Measurements from ENCODE around the gene CDC42BPA. TPM values are rescaled to one million over a fixed set of nuclear protein-coding genes. Genes with fewer than 3 reads are reported as not detected.

CDC42BPA gene
- total and polyA plus RNA-seq, 2 experiments from 2014 or later = 25.1 to 25.2 TPM

DNA sequence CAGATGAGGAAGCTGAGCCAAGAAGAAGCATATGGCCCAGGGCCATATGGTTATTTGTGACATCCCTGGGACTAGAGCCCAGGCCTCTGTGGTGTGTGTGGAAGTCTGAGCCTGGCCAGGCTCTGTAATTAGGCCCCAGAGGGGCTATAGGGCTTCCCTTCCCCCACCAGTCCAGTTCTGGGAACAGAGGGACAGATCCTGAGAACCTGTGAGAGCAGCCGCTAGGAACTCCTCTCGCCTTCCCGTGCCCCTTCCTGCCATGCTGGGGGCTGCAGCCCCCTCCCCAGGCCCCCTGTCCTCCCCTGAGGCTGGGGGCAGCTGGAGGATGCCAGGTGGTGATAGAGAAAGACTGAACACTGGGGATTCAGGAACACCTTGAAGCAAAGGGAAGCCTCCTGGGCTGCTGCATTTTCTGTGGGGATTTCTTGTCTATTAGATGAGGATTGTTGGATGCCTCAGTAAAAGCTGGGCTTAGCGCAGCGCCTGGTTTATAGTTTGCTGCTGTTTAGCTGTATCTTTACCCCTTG is 344.9 kb downstream of the CDC42BPA start:
- Histone ChIP-seq H3K36me3 (no peaks in the 10 kb centered on the region), H3K4me3 (no peak overlapping the region), H3K4me1 (ENCODE audit: low read depth) (peaks cover 20% of the 10 kb centered on the region), H3K9me3 (ENCODE audit: low read depth) (no peaks in the 10 kb centered on the region), H3K27ac (peak overlapping the region; percentile 70), H3K27me3 (no peaks in the 10 kb centered on the region)
- no peak for TF ChIP-seq CTCF (IDR thresholded peaks at IDR 0.05; ENCODE audit: low read depth, low read length)
- peak in 1 of 2 donors; percentile 53 for DNase-seq (ENCODE audit: low read depth in 1 of 2, low spot score in 1 of 2)

DNA sequence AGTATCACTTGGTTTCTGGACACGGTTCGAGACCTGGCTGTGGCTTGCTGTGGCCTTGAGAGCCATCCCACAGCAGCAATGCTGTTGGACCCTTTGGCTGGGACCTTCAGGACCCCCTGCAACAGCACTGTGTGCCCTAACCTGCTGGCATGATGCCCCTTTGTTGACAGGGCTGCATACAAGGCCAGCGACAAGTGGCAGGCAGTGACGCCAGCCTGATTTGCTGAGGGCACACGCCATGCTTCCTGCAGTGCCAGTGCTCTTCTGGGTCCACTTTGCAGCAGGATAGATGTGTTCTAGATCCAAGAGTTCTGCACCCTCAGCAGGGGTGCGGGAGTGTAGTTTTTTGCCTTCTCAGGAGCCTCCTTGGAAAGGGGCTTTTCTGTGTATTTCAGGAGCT is 345.4 kb downstream of the CDC42BPA start:
- no peak for TF ChIP-seq CTCF (IDR thresholded peaks at IDR 0.05; ENCODE audit: low read depth, low read length)
- H3K27ac ChIP-seq = peak overlapping the region; percentile 70
- no peak overlapping the region for H3K4me3 ChIP-seq
- DNase-seq (ENCODE audit: low read depth in 1 of 2, low spot score in 1 of 2) = no peak
- H3K4me1 ChIP-seq (ENCODE audit: low read depth) = peaks cover 20% of the 10 kb centered on the region
- H3K9me3 ChIP-seq (ENCODE audit: low read depth) = no peaks in the 10 kb centered on the region
- H3K27me3 ChIP-seq = no peaks in the 10 kb centered on the region
- H3K36me3 ChIP-seq = no peaks in the 10 kb centered on the region

GRCh38 chr1:226971765-226972164 is 346.5 kb downstream of the CDC42BPA start:
- H3K4me3 ChIP-seq = no peak overlapping the region
- H3K9me3 ChIP-seq (ENCODE audit: low read depth) = no peaks in the 10 kb centered on the region
- H3K4me1 ChIP-seq (ENCODE audit: low read depth) = peaks cover 20% of the 10 kb centered on the region
- H3K27ac ChIP-seq = no peak overlapping the region
- H3K27me3 ChIP-seq = no peaks in the 10 kb centered on the region
- no peaks in the 10 kb centered on the region for H3K36me3 ChIP-seq
- no peak for TF ChIP-seq CTCF (IDR thresholded peaks at IDR 0.05; ENCODE audit: low read depth, low read length)
- DNase-seq (ENCODE audit: low read depth in 1 of 2, low spot score in 1 of 2) = no peak

- no peaks in the 10 kb centered on the region for H3K9me3 ChIP-seq (ENCODE audit: low read depth)
- no peaks in the 10 kb centered on the region for H3K27me3 ChIP-seq
- no peak for TF ChIP-seq CTCF (IDR thresholded peaks at IDR 0.05; ENCODE audit: low read depth, low read length)
- H3K4me1 ChIP-seq (ENCODE audit: low read depth) = no peaks in the 10 kb centered on the region
- peak in 1 of 2 donors; percentile 30 for DNase-seq (ENCODE audit: low read depth in 1 of 2, low spot score in 1 of 2)
- no peak overlapping the region for H3K27ac ChIP-seq
- H3K4me3 ChIP-seq = no peak overlapping the region
- H3K36me3 ChIP-seq = no peaks in the 10 kb centered on the region
Measured at GRCh38 chr1:226967665-226968064, 350.6 kb downstream of the CDC42BPA start.

DNA sequence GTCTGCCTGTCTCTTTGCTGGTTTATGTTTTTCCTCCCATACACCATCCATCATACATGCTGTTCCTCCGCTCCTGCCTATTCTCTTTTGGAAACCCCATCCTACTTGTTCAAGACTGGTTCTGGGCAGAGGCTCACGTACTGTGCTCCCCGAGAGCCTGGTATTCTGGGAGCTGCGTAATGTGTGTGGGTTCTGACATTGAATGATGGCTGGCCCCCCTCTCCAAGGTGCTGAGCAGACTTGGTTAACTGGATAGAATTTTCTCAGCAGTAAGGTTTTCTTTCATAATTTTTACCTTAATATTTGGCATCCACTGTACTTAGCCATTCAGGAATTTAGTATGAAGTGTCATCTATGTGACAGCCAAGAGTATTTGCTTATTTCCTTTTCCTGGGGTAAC is 351.6 kb downstream of the CDC42BPA start:
- DNase-seq (ENCODE audit: low read depth in 1 of 2, low spot score in 1 of 2) = no peak
- Histone ChIP-seq H3K9me3 (ENCODE audit: low read depth) (no peaks in the 10 kb centered on the region), H3K4me3 (no peak overlapping the region), H3K4me1 (ENCODE audit: low read depth) (no peaks in the 10 kb centered on the region), H3K27ac (no peak overlapping the region), H3K27me3 (no peaks in the 10 kb centered on the region), H3K36me3 (no peaks in the 10 kb centered on the region)
- no peak for TF ChIP-seq CTCF (IDR thresholded peaks at IDR 0.05; ENCODE audit: low read depth, low read length)

Data from cardiac muscle cell (in vitro differentiated cells and primary cell).